Tibial nerve (tissue), 4 donors: ENCODE measurements around the gene POLE2. TPM values are rescaled to one million over a fixed set of nuclear protein-coding genes. Genes with fewer than 3 reads are reported as not detected.
"Not testable (repeated sequence)": the region's sequence is repeated elsewhere in the genome, so short reads cannot be mapped to it uniquely, and the experiment has no call there.

ENCODE experiments used
- DNase-seq, 2 donors: peaks; one replicate each; pipeline ENCODE4 v3.0.0-alpha.2; 2019; ENCODE audit warnings: low spot score in 2 of 2
- H3K27ac ChIP-seq, 4 donors: fragments of 200-600 bp; sonication (generic) in 3 of 4; one replicate each; pipeline ENCODE4 v1.5.1; 2017 to 2019; ENCODE audit warnings: mild to moderate bottlenecking in 1 of 4
- H3K27me3 ChIP-seq, 2 donors: fragments of 200-600 bp; sonication (generic) in 1 of 2; one replicate each; pipeline versions ENCODE4 v1.5.1 to v1.6.0; 2017 to 2019
- H3K36me3 ChIP-seq, 3 donors: fragments of 200-600 bp; sonication (generic); one replicate each; pipeline ENCODE4 v1.5.1; 2018 to 2019
- H3K4me1 ChIP-seq, 4 donors: fragments of 200-600 bp; sonication (generic) in 3 of 4; one replicate each; pipeline ENCODE4 v1.5.1; 2017 to 2019
- H3K4me3 ChIP-seq, 4 donors: fragments of 200-600 bp; sonication (generic) in 3 of 4; one replicate each; pipeline ENCODE4 v1.5.1; 2017 to 2019; ENCODE audit warnings: mild to moderate bottlenecking in 1 of 4, moderate library complexity in 1 of 4
- H3K9me3 ChIP-seq, 4 donors: fragments of 200-600 bp; sonication (generic) in 3 of 4; one replicate each; pipeline ENCODE4 v1.5.1; 2017 to 2019
- CTCF ChIP-seq, 5 experiments: fragments of 200-600 bp in 3 of 5; fragments of 450-650 bp in 2 of 5; sonication (generic) in 3 of 5; IDR thresholded peaks; one replicate each; pipeline ENCODE4 v1.5.1; 2016 to 2019; ENCODE audit warnings: antibody characterized with exemption in 5 of 5, mild to moderate bottlenecking in 3 of 5, moderate library complexity in 2 of 5
- EP300 ChIP-seq, 2 donors: sonication (generic); formaldehyde crosslinking; IDR thresholded peaks; one replicate each; pipeline ENCODE4 v1.6.1; 2017; ENCODE audit warnings: antibody characterized with exemption in 2 of 2, mild to moderate bottlenecking in 1 of 2
- POLR2A ChIP-seq, 2 donors: fragments of 450-650 bp; IDR thresholded peaks; one replicate each; pipeline ENCODE4 v1.6.1; 2017; ENCODE audit warnings: antibody characterized with exemption in 2 of 2, mild to moderate bottlenecking in 2 of 2, moderate library complexity in 2 of 2
- WGBS, 2 donors: methylation state at CpG; one replicate each; pipeline ENCODE4 v1.1.5; 2018; 5-methylcytosine and 5-hydroxymethylcytosine counted together
- total RNA-seq, 4 donors: library from RNA; depleted of rRNA; stranded (reverse); fragments of >200 nt; gene quantifications; one replicate each; pipeline ENCODE4 v1.1.0, GENCODE V29; 2016

Gene POLE2
- total RNA-seq, 4 donors from 2014 or later = 1.1 to 9.6 (median 1.9) TPM

GRCh38 chr14:49720744-49721143 lies 32.7 kb upstream of the POLE2 start:
- no peak for TF ChIP-seq CTCF (IDR thresholded peaks at IDR 0.05)
- no peak for TF ChIP-seq POLR2A (IDR thresholded peaks at IDR 0.05)
- no peak for TF ChIP-seq EP300 (IDR thresholded peaks at IDR 0.05)
- Histone ChIP-seq H3K4me3 (no peak overlapping the region), H3K27me3 (no peaks in the 10 kb centered on the region), H3K27ac (no peak overlapping the region), H3K36me3 (peaks cover 0 to 78% (median 2%) of the 10 kb centered on the region in 3 donors), H3K4me1 (no peaks in the 10 kb centered on the region), H3K9me3 (no peaks in the 10 kb centered on the region)
- DNase-seq = no peak

GRCh38 chr14:49710993-49711392 lies 23.0 kb upstream of the POLE2 start:
- H3K4me1 ChIP-seq, H3K27ac ChIP-seq, H3K4me3 ChIP-seq, H3K27me3 ChIP-seq, DNase-seq, H3K9me3 ChIP-seq: not testable (repeated sequence)
- 95 to 97% methylated on average over 11 of the region's 11 CpGs for WGBS, 2 donors
- peaks cover 0 to 53% (median 2%) of the 10 kb centered on the region in 3 donors for H3K36me3 ChIP-seq

GRCh38 chr14:49704471-49704870 lies 16.5 kb upstream of the POLE2 start:
- not testable (repeated sequence) for H3K9me3 ChIP-seq, DNase-seq, H3K4me3 ChIP-seq, H3K27ac ChIP-seq, H3K4me1 ChIP-seq, H3K27me3 ChIP-seq
- 88 to 91% methylated on average over 4 of the region's 4 CpGs for WGBS, 2 donors
- peaks cover 0 to 35% (median 0%) of the 10 kb centered on the region in 3 donors for H3K36me3 ChIP-seq

- 82 to 85% methylated on average over 3 of the region's 3 CpGs for WGBS, 2 donors
- TF ChIP-seq EP300 (IDR thresholded peaks at IDR 0.05) (no peak), POLR2A (IDR thresholded peaks at IDR 0.05) (no peak), CTCF (IDR thresholded peaks at IDR 0.05) (no peak)
- Histone ChIP-seq H3K4me1 (peaks cover 0 to 7% (median 0%) of the 10 kb centered on the region in 4 donors), H3K27ac (no peak overlapping the region), H3K9me3 (no peaks in the 10 kb centered on the region), H3K36me3 (peaks cover 0 to 35% (median 0%) of the 10 kb centered on the region in 3 donors), H3K27me3 (no peaks in the 10 kb centered on the region), H3K4me3 (no peak overlapping the region)
- DNase-seq = no peak
These were observed 16.0 kb upstream of the POLE2 start for GRCh38 chr14:49703965-49704364.

- H3K27ac ChIP-seq = no peak overlapping the region
- 83 to 86% methylated on average over 4 of the region's 4 CpGs for WGBS, 2 donors
These were observed 14.7 kb upstream of the POLE2 start for GRCh38 chr14:49702725-49703124.

GRCh38 chr14:49693735-49694124 lies 5.7 kb upstream of the POLE2 start:
- not testable (repeated sequence) for H3K36me3 ChIP-seq, H3K27me3 ChIP-seq, H3K9me3 ChIP-seq, DNase-seq
- Histone ChIP-seq H3K27ac (peak overlapping the region; percentile 87 to 97 (median 96)), H3K4me1 (peaks cover 0 to 33% (median 8%) of the 10 kb centered on the region in 4 donors), H3K4me3 (peak overlapping the region; percentile 64 to 94 (median 72))
- 21 to 39% methylated on average over 5 to 9 of the region's 13 CpGs for WGBS, 2 donors

More at GRCh38 chr14:49702725-49703124, 14.7 kb upstream of the POLE2 start:
- H3K27me3 ChIP-seq = no peaks in the 10 kb centered on the region
- DNase-seq = no peak
- H3K9me3 ChIP-seq = no peaks in the 10 kb centered on the region
- H3K4me3 ChIP-seq = no peak overlapping the region
- no peak for TF ChIP-seq EP300 (IDR thresholded peaks at IDR 0.05)
- TF ChIP-seq POLR2A (IDR thresholded peaks at IDR 0.05) = no peak
- no peak for TF ChIP-seq CTCF (IDR thresholded peaks at IDR 0.05)
- H3K36me3 ChIP-seq = peaks cover 0 to 35% (median 0%) of the 10 kb centered on the region in 3 donors
- H3K4me1 ChIP-seq = peaks cover 0 to 4% (median 0%) of the 10 kb centered on the region in 4 donors
